HG03442 (cell line): Measurements from ENCODE around the gene ZNF668.
A peak's percentile ranks its signal among the peaks of the same experiment; 100 is the strongest.

ENCODE experiments used
- ATAC-seq: cut with Tn5 transposase; IDR thresholded peaks from one replicate; pipeline ENCODE4 v1.9.1; 2021; ENCODE audit warnings: mild to moderate bottlenecking, moderate library complexity; ENCODE audit not compliant: unreplicated experiment

ZNF668 gene

GRCh38 chr16:31081428-31082351 is 7.7 kb upstream of the ZNF668 start:
- no peak for ATAC-seq

GRCh38 chr16:31080756-31081419 is 6.8 kb upstream of the ZNF668 start:
- no peak for ATAC-seq

GRCh38 chr16:31080035-31080629 is 6.1 kb upstream of the ZNF668 start:
- no peak for ATAC-seq

GRCh38 chr16:31079342-31079944 is 5.4 kb upstream of the ZNF668 start:
- ATAC-seq, result no peak

GRCh38 chr16:31078597-31079341 is 4.7 kb upstream of the ZNF668 start:
- ATAC-seq, result no peak

GRCh38 chr16:31077592-31078396 is 3.8 kb upstream of the ZNF668 start:
- ATAC-seq, result no peak

GRCh38 chr16:31077024-31077423 is 3.0 kb upstream of the ZNF668 start:
- ATAC-seq, result no peak

- ATAC-seq, result no peak
These were observed 2.3 kb upstream of the ZNF668 start for GRCh38 chr16:31076319-31076718.

- ATAC-seq, result no peak
These were observed 759 bp upstream of the ZNF668 start for GRCh38 chr16:31074814-31075183.

- peak; percentile 49 for ATAC-seq
These were observed 684 bp downstream of the ZNF668 start for GRCh38 chr16:31073142-31073969.

- peak; percentile 2 for ATAC-seq
These were observed 1.4 kb downstream of the ZNF668 start for GRCh38 chr16:31072540-31073141.

GRCh38 chr16:31071861-31072260 is 2.2 kb downstream of the ZNF668 start:
- ATAC-seq, result no peak

- no peak for ATAC-seq
These were observed 6.7 kb downstream of the ZNF668 start for GRCh38 chr16:31067342-31067741.

GRCh38 chr16:31064882-31065461 is 9.1 kb downstream of the ZNF668 start:
- no peak for ATAC-seq

GRCh38 chr16:31063843-31064611 is 10.0 kb downstream of the ZNF668 start:
- ATAC-seq, result no peak

- ATAC-seq, result no peak
These were observed 10.6 kb downstream of the ZNF668 start for GRCh38 chr16:31063495-31063842.

GRCh38 chr16:31061813-31062440 is 12.1 kb downstream of the ZNF668 start:
- ATAC-seq, result no peak
